H9 (cell line): Measurements from ENCODE around the gene RBL1. TPM values are rescaled to one million over a fixed set of nuclear protein-coding genes. Genes with fewer than 3 reads are reported as not detected.
"Not testable (repeated sequence)": the region's sequence is repeated elsewhere in the genome, so short reads cannot be mapped to it uniquely, and the experiment has no call there.

Source experiments
- DNase-seq: peaks from one replicate; pipeline ENCODE4 v3.0.0-alpha.2; 2017
- H2AFZ ChIP-seq: one replicate; pipeline ENCODE4 v1.6.1; 2013; ENCODE audit warnings: mild to moderate bottlenecking, low read length, control low read depth, moderate library complexity
- H2AK5ac ChIP-seq: 2 replicates; pipeline ENCODE4 v1.6.1; 2013; ENCODE audit warnings: low read length, control low read depth, mixed read lengths; ENCODE audit not compliant: insufficient read length
- H2BK120ac ChIP-seq: one replicate; pipeline ENCODE4 v1.6.1; 2013; ENCODE audit warnings: low read depth, mild to moderate bottlenecking, low read length, control low read depth, inconsistent platforms; ENCODE audit not compliant: poor library complexity, severe bottlenecking
- H2BK12ac ChIP-seq: 2 replicates; pipeline ENCODE4 v1.6.1; 2013; ENCODE audit warnings: low read length, control low read depth, mixed read lengths, low read depth; ENCODE audit not compliant: insufficient read length
- H2BK15ac ChIP-seq: 2 replicates; pipeline ENCODE4 v1.6.1; 2013; ENCODE audit warnings: low read depth, low read length, control low read depth
- H2BK20ac ChIP-seq: one replicate; pipeline ENCODE4 v1.6.1; 2013; ENCODE audit warnings: low read depth, mild to moderate bottlenecking, low read length, control low read depth, inconsistent platforms; ENCODE audit not compliant: poor library complexity, severe bottlenecking
- H2BK5ac ChIP-seq: 2 replicates; pipeline ENCODE4 v1.6.1; 2013; ENCODE audit warnings: low read length, control low read depth, mixed read lengths; ENCODE audit not compliant: insufficient read length
- H3K14ac ChIP-seq: 2 replicates; pipeline ENCODE4 v1.6.1; 2013; ENCODE audit warnings: low read length, control low read depth; ENCODE audit not compliant: insufficient read depth
- H3K18ac ChIP-seq: 2 replicates; pipeline ENCODE4 v1.6.1; 2013; ENCODE audit warnings: low read depth, mild to moderate bottlenecking, mixed read lengths, low read length, control low read depth; ENCODE audit not compliant: insufficient read length
- H3K23ac ChIP-seq: 2 replicates; pipeline ENCODE4 v1.6.1; 2013; ENCODE audit warnings: low read length, control low read depth, mixed read lengths, low read depth; ENCODE audit not compliant: insufficient read length
- H3K23me2 ChIP-seq: 2 replicates; pipeline ENCODE4 v1.6.1; 2013; ENCODE audit warnings: low read depth, mild to moderate bottlenecking, mixed read lengths, low read length, control low read depth; ENCODE audit not compliant: insufficient read length, poor library complexity, severe bottlenecking
- H3K27ac ChIP-seq: 2 replicates; pipeline ENCODE4 v1.5.1; 2013; ENCODE audit warnings: low read length, control low read depth, mixed read lengths, low read depth; ENCODE audit not compliant: insufficient read length
- H3K27me3 ChIP-seq: 2 replicates; pipeline ENCODE4 v1.6.1; 2013; ENCODE audit warnings: low read length, control low read depth, inconsistent platforms; ENCODE audit not compliant: insufficient read depth
- H3K4ac ChIP-seq: 2 replicates; pipeline ENCODE4 v1.6.1; 2013; ENCODE audit warnings: low read depth, mild to moderate bottlenecking, control low read depth, inconsistent platforms, low read length, moderate library complexity
- H3K4me1 ChIP-seq: 2 replicates; pipeline ENCODE4 v1.6.1; 2013; ENCODE audit warnings: low read length, control low read depth, inconsistent platforms; ENCODE audit not compliant: insufficient read depth
- H3K4me2 ChIP-seq: 2 replicates; pipeline ENCODE4 v1.6.1; 2013; ENCODE audit warnings: low read length, control low read depth, mixed read lengths; ENCODE audit not compliant: insufficient read length, insufficient read depth
- H3K56ac ChIP-seq: 2 replicates; pipeline ENCODE4 v1.6.1; 2013; ENCODE audit warnings: low read depth, mild to moderate bottlenecking, mixed read lengths, low read length, control low read depth; ENCODE audit not compliant: insufficient read length
- H3K79me1 ChIP-seq: 2 replicates; pipeline ENCODE4 v1.6.1; 2013; ENCODE audit warnings: low read depth, mild to moderate bottlenecking, moderate library complexity, low read length, control low read depth, inconsistent platforms; ENCODE audit not compliant: insufficient read depth, poor library complexity, severe bottlenecking
- H3K79me2 ChIP-seq: 2 replicates; pipeline ENCODE4 v1.6.1; 2013; ENCODE audit warnings: low read length, control low read depth, inconsistent platforms; ENCODE audit not compliant: insufficient read depth
- H3K9ac ChIP-seq: 2 replicates; pipeline ENCODE4 v1.6.1; 2013; ENCODE audit warnings: low read length, control low read depth, mixed read lengths; ENCODE audit not compliant: insufficient read length; ENCODE audit errors: extremely low read depth
- H3K9me3 ChIP-seq: one replicate; pipeline ENCODE4 v1.6.1; 2013; ENCODE audit warnings: low read depth, low read length, inconsistent platforms; ENCODE audit not compliant: control insufficient read depth
- H3T11ph ChIP-seq: one replicate; pipeline ENCODE4 v1.6.1; 2013; ENCODE audit warnings: mild to moderate bottlenecking, low read length, control low read depth, inconsistent platforms
- H4K20me1 ChIP-seq: one replicate; pipeline ENCODE4 v1.6.1; 2013; ENCODE audit not compliant: control insufficient read depth, insufficient read length, insufficient read depth
- H4K5ac ChIP-seq: 2 replicates; pipeline ENCODE4 v1.6.1; 2013; ENCODE audit warnings: low read depth, mild to moderate bottlenecking, mixed read lengths, low read length, control low read depth; ENCODE audit not compliant: insufficient read length
- H4K8ac ChIP-seq: replicated peaks from 2 replicates; pipeline ENCODE4 v1.6.1; 2013; ENCODE audit warnings: low read length, control low read depth, mixed read lengths, low read depth; ENCODE audit not compliant: insufficient read length
- H4K91ac ChIP-seq: 2 replicates; pipeline ENCODE4 v1.6.1; 2013; ENCODE audit warnings: low read depth, mild to moderate bottlenecking, moderate library complexity, mixed read lengths, low read length, control low read depth; ENCODE audit not compliant: insufficient read length
- H3K27ac Mint-ChIP-seq, 3 experiments: 2 replicates in 2 of 3; 3 replicates in 1 of 3; pipeline ENCODE4 v1.8.0; 2020 to 2021; ENCODE audit warnings: mixed read lengths in 3 of 3, mild to moderate bottlenecking in 1 of 3, moderate library complexity in 1 of 3
- H3K27me3 Mint-ChIP-seq: 2 replicates; pipeline ENCODE4 v1.8.0; 2021; ENCODE audit warnings: low read depth, mild to moderate bottlenecking, moderate library complexity, mixed read lengths
- H3K36me3 Mint-ChIP-seq, 3 experiments: 2 replicates in 2 of 3; 3 replicates in 1 of 3; pipeline ENCODE4 v1.8.0; 2020 to 2021; ENCODE audit warnings: low read depth in 3 of 3, mixed read lengths in 3 of 3; ENCODE audit not compliant: insufficient read depth in 1 of 3
- H3K4me1 Mint-ChIP-seq, 2 experiments: 2 replicates each; pipeline ENCODE4 v1.8.0; 2020; ENCODE audit warnings: mixed read lengths in 2 of 2
- H3K4me3 Mint-ChIP-seq, 2 experiments: 2 replicates in 1 of 2; 3 replicates in 1 of 2; pipeline ENCODE4 v1.8.0; 2020 to 2021; ENCODE audit warnings: mild to moderate bottlenecking in 2 of 2, mixed read lengths in 2 of 2, moderate library complexity in 1 of 2
- H3K9me3 Mint-ChIP-seq, 2 experiments: 2 replicates in 1 of 2; 3 replicates in 1 of 2; pipeline ENCODE4 v1.8.0; 2020; ENCODE audit warnings: mild to moderate bottlenecking in 2 of 2, mixed read lengths in 2 of 2, moderate library complexity in 1 of 2
- WGBS: extraction: QIAGEN DNeasy Blood & Tissue Kit; methylation state at CpG from one replicate; pipeline ENCODE4 v1.1.7; 2013; ENCODE audit warnings: missing lambda C conversion rate, low lambda C conversion rate, mixed read lengths; ENCODE audit not compliant: insufficient read length; ENCODE audit errors: extremely low coverage; 5-methylcytosine and 5-hydroxymethylcytosine counted together
- total RNA-seq: library from RNA; stranded (reverse); gene quantifications from 2 replicates; pipeline ENCODE4 v1.2.1, GENCODE V29; 2021
- TF ChIP-seq, protein P1 (sequence below): fragments of 200-600 bp; sonication (generic); conservative IDR thresholded peaks from 3 replicates; pipeline ENCODE4 v1.8.0; 2021; ENCODE audit warnings: antibody characterized with exemption, mild to moderate bottlenecking

Gene RBL1
- total RNA-seq, 1 experiment from 2014 or later, result 14.1 TPM

DNA sequence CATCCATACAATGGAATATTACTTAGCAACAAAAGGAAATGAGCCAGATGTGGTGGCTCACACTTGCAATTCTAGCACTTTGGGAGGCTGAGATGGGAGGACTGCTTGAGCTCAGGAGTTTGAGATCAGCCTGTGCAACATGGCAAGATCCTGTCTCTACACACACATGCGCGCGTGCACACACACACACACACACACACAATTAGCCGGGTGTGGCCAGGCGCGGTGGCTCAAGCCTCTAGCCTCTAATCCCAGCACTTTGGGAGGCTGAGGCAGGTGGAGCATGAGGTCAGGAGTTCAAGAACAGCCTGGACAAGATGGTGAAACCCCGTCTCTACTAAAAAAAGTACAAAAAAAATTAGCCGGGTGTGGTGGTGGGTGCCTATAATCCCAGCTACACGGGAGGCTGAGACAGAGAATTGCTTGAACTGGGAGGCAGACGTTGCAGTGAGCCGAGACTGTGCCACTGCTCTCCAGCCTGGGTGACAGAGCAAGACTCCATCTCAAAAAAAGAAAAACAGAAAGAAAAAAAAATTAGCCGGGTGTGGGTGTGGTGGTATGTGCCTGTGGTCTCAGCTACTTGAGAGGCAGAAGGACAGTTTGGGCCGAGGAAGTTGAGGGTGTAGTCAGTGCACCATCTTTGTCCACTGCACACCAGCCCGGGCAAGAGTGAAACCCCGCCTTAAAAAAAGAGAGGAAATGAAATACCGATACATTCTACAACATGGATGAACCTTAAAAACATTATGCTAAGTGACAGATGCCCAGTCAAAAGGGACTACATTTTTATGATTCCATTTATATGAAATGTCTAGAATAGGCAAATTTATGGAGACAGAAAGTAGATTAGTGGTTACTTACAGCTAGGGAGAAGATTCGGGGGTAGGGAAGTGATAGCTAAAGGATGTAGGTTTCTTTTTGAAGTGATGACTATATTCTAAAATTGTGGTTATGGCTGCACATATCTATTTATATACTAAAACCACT lies 52.5 kb downstream of the RBL1 start:
- Histone ChIP-seq H4K5ac (no peak overlapping the region), H3K4me2 (no peak overlapping the region), H2AFZ (no peak overlapping the region), H3K9me3 (no peaks in the 10 kb centered on the region), H2BK5ac (no peak overlapping the region), H2BK12ac (no peak overlapping the region), H3K27ac (no peak overlapping the region), H3T11ph (no peak overlapping the region), H4K20me1 (no peaks in the 10 kb centered on the region), H2BK20ac (no peak overlapping the region), H2BK15ac (no peak overlapping the region), H3K23me2 (no peaks in the 10 kb centered on the region), H3K79me1 (no peaks in the 10 kb centered on the region), H4K91ac (no peak overlapping the region), H3K18ac (no peak overlapping the region), H3K9ac (no peak overlapping the region), H3K4ac (no peak overlapping the region), H3K56ac (no peak overlapping the region), H3K27me3 (no peaks in the 10 kb centered on the region), H4K8ac (no peak overlapping the region), H2BK120ac (no peak overlapping the region), H3K4me1 (no peaks in the 10 kb centered on the region), H3K14ac (no peak overlapping the region), H3K23ac (no peak overlapping the region), H2AK5ac (no peak overlapping the region), H3K79me2 (no peaks in the 10 kb centered on the region)
- no CpG with 5 or more reads among the region's 17 CpGs for WGBS
- Mint-ChIP-seq H3K9me3 (no peaks in the 10 kb centered on the region; a peak in 1 of 5 replicates), H3K36me3 (peaks cover 30 to 76% (median 73%) of the 10 kb centered on the region in 3 experiments), H3K4me3 (no peak overlapping the region), H3K27me3 (no peaks in the 10 kb centered on the region), H3K27ac (no peak overlapping the region), H3K4me1 (peaks cover 1 to 2% of the 10 kb centered on the region in 2 experiments; a peak in 3 of 4 replicates)
- DNase-seq, result no peak
- TF ChIP-seq, protein P1, sequence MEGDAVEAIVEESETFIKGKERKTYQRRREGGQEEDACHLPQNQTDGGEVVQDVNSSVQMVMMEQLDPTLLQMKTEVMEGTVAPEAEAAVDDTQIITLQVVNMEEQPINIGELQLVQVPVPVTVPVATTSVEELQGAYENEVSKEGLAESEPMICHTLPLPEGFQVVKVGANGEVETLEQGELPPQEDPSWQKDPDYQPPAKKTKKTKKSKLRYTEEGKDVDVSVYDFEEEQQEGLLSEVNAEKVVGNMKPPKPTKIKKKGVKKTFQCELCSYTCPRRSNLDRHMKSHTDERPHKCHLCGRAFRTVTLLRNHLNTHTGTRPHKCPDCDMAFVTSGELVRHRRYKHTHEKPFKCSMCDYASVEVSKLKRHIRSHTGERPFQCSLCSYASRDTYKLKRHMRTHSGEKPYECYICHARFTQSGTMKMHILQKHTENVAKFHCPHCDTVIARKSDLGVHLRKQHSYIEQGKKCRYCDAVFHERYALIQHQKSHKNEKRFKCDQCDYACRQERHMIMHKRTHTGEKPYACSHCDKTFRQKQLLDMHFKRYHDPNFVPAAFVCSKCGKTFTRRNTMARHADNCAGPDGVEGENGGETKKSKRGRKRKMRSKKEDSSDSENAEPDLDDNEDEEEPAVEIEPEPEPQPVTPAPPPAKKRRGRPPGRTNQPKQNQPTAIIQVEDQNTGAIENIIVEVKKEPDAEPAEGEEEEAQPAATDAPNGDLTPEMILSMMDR, result no peak

DNA sequence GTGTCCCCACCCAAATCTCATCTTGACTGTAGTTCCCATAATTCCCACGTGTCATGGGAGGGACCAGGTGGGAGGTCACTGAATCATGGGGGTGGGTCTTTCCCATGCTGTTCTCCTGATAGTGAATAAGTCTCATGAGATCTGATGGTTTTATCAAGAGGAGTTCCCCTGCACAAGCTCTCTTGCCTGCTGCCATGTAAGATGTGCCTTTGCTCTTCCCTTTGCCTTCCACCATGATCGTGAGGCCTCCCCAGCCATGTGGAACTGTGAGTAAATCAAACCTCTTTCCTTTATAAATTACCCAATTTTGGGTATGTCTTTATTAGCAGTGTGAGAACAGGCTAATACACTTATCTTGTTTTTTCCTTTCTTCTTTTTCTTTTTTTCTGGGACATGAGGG lies 56.4 kb downstream of the RBL1 start:
- H3K4me1 ChIP-seq, H3K56ac ChIP-seq, H3T11ph ChIP-seq, H3K9me3 Mint-ChIP-seq, H3K27me3 ChIP-seq, H3K4ac ChIP-seq, H4K20me1 ChIP-seq, H3K27ac Mint-ChIP-seq, H3K79me2 ChIP-seq, H3K23ac ChIP-seq, H4K8ac ChIP-seq, H3K4me2 ChIP-seq, H3K9me3 ChIP-seq, H2BK120ac ChIP-seq, H3K4me1 Mint-ChIP-seq, H4K5ac ChIP-seq, H3K27ac ChIP-seq, H2BK12ac ChIP-seq, H3K14ac ChIP-seq, H4K91ac ChIP-seq, H3K23me2 ChIP-seq, H3K79me1 ChIP-seq, DNase-seq, H2BK15ac ChIP-seq, H2BK5ac ChIP-seq, H2BK20ac ChIP-seq, H3K4me3 Mint-ChIP-seq, H2AFZ ChIP-seq, H2AK5ac ChIP-seq, H3K9ac ChIP-seq, H3K18ac ChIP-seq, H3K27me3 Mint-ChIP-seq: not testable (repeated sequence)
- H3K36me3 Mint-ChIP-seq, result peaks cover 28 to 73% (median 69%) of the 10 kb centered on the region in 3 experiments
- WGBS, result no CpG with 5 or more reads among the region's 2 CpGs
